KOPT-K1 (cell line): ENCODE measurements around the gene MAPK8.

ENCODE experiments used
- H3K27ac ChIP-seq: fragments of 200-600 bp; sonication (generic); 2 replicates; pipeline ENCODE4 v1.5.1; 2016; ENCODE audit warnings: antibody characterized with exemption, mild to moderate bottlenecking, low read depth, low read length; ENCODE audit not compliant: poor library complexity, severe bottlenecking
- H3K36me3 ChIP-seq: fragments of 200-600 bp; sonication (generic); 2 replicates; pipeline ENCODE4 v1.5.1; 2017; ENCODE audit warnings: antibody characterized with exemption, mild to moderate bottlenecking, low read length, moderate library complexity; ENCODE audit not compliant: insufficient read depth
- H3K9me3 ChIP-seq: fragments of 200-600 bp; sonication (generic); 2 replicates; pipeline ENCODE4 v1.5.1; 2017; ENCODE audit warnings: antibody characterized with exemption, low read length, mild to moderate bottlenecking; ENCODE audit not compliant: insufficient read depth, poor library complexity, severe bottlenecking

The MAPK8 gene

GRCh38 chr10:48456808-48457761 is 150.6 kb downstream of the MAPK8 start:
- Histone ChIP-seq H3K9me3 (no peaks in the 10 kb centered on the region), H3K27ac (no peak overlapping the region), H3K36me3 (no peaks in the 10 kb centered on the region)

- no peaks in the 10 kb centered on the region for H3K36me3 ChIP-seq
- no peaks in the 10 kb centered on the region for H3K9me3 ChIP-seq
- no peak overlapping the region for H3K27ac ChIP-seq
These were observed 151.6 kb downstream of the MAPK8 start for GRCh38 chr10:48457949-48458661.

GRCh38 chr10:48458662-48459048 is 152.2 kb downstream of the MAPK8 start:
- no peak overlapping the region for H3K27ac ChIP-seq
- no peaks in the 10 kb centered on the region for H3K9me3 ChIP-seq
- no peaks in the 10 kb centered on the region for H3K36me3 ChIP-seq

GRCh38 chr10:48459270-48460150 is 153.0 kb downstream of the MAPK8 start:
- Histone ChIP-seq H3K27ac (no peak overlapping the region), H3K36me3 (no peaks in the 10 kb centered on the region), H3K9me3 (no peaks in the 10 kb centered on the region)

- Histone ChIP-seq H3K36me3 (no peaks in the 10 kb centered on the region), H3K9me3 (no peaks in the 10 kb centered on the region), H3K27ac (no peak overlapping the region)
These were observed 153.7 kb downstream of the MAPK8 start for GRCh38 chr10:48460182-48460581.

GRCh38 chr10:48461623-48462481 is 155.4 kb downstream of the MAPK8 start:
- Histone ChIP-seq H3K27ac (no peak overlapping the region), H3K36me3 (no peaks in the 10 kb centered on the region), H3K9me3 (no peaks in the 10 kb centered on the region)

GRCh38 chr10:48462482-48463020 is 156.1 kb downstream of the MAPK8 start:
- no peaks in the 10 kb centered on the region for H3K36me3 ChIP-seq
- H3K27ac ChIP-seq: no peak overlapping the region
- no peaks in the 10 kb centered on the region for H3K9me3 ChIP-seq

GRCh38 chr10:48463318-48464003 is 157.0 kb downstream of the MAPK8 start:
- H3K9me3 ChIP-seq: no peaks in the 10 kb centered on the region
- no peaks in the 10 kb centered on the region for H3K36me3 ChIP-seq
- H3K27ac ChIP-seq: no peak overlapping the region

GRCh38 chr10:48464121-48464870 is 157.8 kb downstream of the MAPK8 start:
- Histone ChIP-seq H3K36me3 (no peaks in the 10 kb centered on the region), H3K9me3 (no peaks in the 10 kb centered on the region), H3K27ac (no peak overlapping the region)

- Histone ChIP-seq H3K36me3 (no peaks in the 10 kb centered on the region), H3K9me3 (no peaks in the 10 kb centered on the region), H3K27ac (no peak overlapping the region)
These were observed 158.6 kb downstream of the MAPK8 start for GRCh38 chr10:48464871-48465736.

GRCh38 chr10:48465860-48466521 is 159.5 kb downstream of the MAPK8 start:
- no peak overlapping the region for H3K27ac ChIP-seq

More at GRCh38 chr10:48465860-48466521, 159.5 kb downstream of the MAPK8 start:
- Histone ChIP-seq H3K9me3 (no peaks in the 10 kb centered on the region), H3K36me3 (no peaks in the 10 kb centered on the region)
